ENCODE measurements around the gene CHMP6. TPM values are rescaled to one million over a fixed set of nuclear protein-coding genes. Genes with fewer than 3 reads are reported as not detected.
A peak's percentile ranks its signal among the peaks of the same experiment; 100 is the strongest.

The CHMP6 gene
- total and polyA plus RNA-seq, 5 donors: 18.4 to 24.6 (median 20.4) TPM

- WGBS: under 1% methylated on average over 91 of the region's 92 CpGs
- intact Hi-C loops (cut with DNase I): no loop called here
- H3K4me1 ChIP-seq (ENCODE audit: control insufficient read depth, insufficient read depth, low read length): peaks cover 29% of the 10 kb centered on the region
- H3K4me3 ChIP-seq (ENCODE audit: low read length): peak within 1 kb of the TSS; percentile 87
- ATAC-seq (peak; percentile 77 to 80), DNase-seq (peak; percentile 97 to 99 (median 99))
- no peaks in the 10 kb centered on the region for H3K9me3 ChIP-seq (ENCODE audit: control insufficient read depth, low read length)
- H3K27me3 ChIP-seq (ENCODE audit: control insufficient read depth, insufficient read depth): no peaks in the 10 kb centered on the region
- peak within 1 kb of the TSS; percentile 53 for H3K27ac ChIP-seq (ENCODE audit: low read length)
Measured at GRCh38 chr17:81034779-81035520, 43.3 kb downstream of the CHMP6 start, which contains the start of gene BAIAP2. TSS of gene BAIAP2 (plus strand) at chr17:81035151. CDS start at chr17:81035255, 104 bp downstream.

- no peak for ATAC-seq
- no peaks in the 10 kb centered on the region for H3K27me3 ChIP-seq (ENCODE audit: control insufficient read depth, insufficient read depth)
- 13% methylated on average over 66 of the region's 66 CpGs for WGBS
- DNase-seq: peak; percentile 22 to 76 (median 64)
- peaks cover 27% of the 10 kb centered on the region for H3K4me1 ChIP-seq (ENCODE audit: control insufficient read depth, insufficient read depth, low read length)
- H3K27ac ChIP-seq (ENCODE audit: low read length): no peak overlapping the region
- intact Hi-C loops (cut with DNase I): no loop called here
- H3K9me3 ChIP-seq (ENCODE audit: control insufficient read depth, low read length): no peaks in the 10 kb centered on the region
- peak overlapping the region; percentile 87 for H3K4me3 ChIP-seq (ENCODE audit: low read length)
Measured at GRCh38 chr17:81035521-81036196, 44.0 kb downstream of the CHMP6 start.

GRCh38 chr17:81036197-81036941 lies 44.7 kb downstream of the CHMP6 start:
- H3K27ac ChIP-seq (ENCODE audit: low read length): no peak overlapping the region
- H3K4me3 ChIP-seq (ENCODE audit: low read length): peak overlapping the region; percentile 87
- intact Hi-C loops (cut with DNase I): no loop called here
- peaks cover 25% of the 10 kb centered on the region for H3K4me1 ChIP-seq (ENCODE audit: control insufficient read depth, insufficient read depth, low read length)
- no peak for ATAC-seq
- 81% methylated on average over 24 of the region's 24 CpGs for WGBS
- no peaks in the 10 kb centered on the region for H3K9me3 ChIP-seq (ENCODE audit: control insufficient read depth, low read length)
- peak in 2 of 3 donors; percentile 51 to 55 for DNase-seq
- H3K27me3 ChIP-seq (ENCODE audit: control insufficient read depth, insufficient read depth): no peaks in the 10 kb centered on the region

DNA sequence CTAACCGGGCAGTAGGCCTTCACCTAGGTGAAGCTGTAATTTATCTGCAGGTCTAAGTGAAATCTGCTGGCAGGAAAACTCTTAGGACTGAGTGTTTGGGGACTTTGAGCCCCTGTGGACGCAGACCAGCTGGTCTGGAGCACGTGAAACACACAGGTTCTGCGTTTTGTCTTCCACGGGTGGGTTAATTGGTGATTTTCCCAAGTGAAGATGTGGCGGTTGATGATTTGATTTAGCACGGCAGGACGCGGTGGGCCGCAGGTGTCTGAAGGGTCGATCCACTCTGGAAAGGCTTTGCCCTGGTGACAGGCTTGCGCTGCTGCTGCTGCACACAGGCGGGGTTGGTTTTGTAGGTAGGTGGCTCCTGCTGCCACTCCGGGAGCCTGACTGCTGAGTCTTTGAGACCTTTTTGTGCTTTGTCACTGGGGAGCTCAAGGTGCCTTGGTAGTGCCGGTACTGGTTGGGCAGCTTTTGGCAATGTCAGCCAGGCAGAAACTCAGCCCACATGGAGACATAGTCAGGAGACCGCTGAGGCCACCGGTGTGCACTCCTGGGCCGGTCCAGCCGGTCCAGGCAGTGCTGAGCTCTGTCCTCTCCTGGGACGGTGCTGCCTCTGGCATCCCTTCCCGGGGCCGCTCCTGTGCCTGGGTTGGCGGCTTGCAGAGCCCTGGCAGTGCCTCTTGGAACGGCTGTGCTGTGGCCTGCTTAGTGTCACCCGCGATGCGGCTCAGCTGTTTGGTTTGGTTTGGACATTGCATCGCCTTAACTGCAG lies 45.6 kb downstream of the CHMP6 start:
- peak; percentile 75 to 93 (median 91) for DNase-seq
- Histone ChIP-seq H3K4me1 (ENCODE audit: control insufficient read depth, insufficient read depth, low read length) (peaks cover 20% of the 10 kb centered on the region), H3K27ac (ENCODE audit: low read length) (no peak overlapping the region)

DNA sequence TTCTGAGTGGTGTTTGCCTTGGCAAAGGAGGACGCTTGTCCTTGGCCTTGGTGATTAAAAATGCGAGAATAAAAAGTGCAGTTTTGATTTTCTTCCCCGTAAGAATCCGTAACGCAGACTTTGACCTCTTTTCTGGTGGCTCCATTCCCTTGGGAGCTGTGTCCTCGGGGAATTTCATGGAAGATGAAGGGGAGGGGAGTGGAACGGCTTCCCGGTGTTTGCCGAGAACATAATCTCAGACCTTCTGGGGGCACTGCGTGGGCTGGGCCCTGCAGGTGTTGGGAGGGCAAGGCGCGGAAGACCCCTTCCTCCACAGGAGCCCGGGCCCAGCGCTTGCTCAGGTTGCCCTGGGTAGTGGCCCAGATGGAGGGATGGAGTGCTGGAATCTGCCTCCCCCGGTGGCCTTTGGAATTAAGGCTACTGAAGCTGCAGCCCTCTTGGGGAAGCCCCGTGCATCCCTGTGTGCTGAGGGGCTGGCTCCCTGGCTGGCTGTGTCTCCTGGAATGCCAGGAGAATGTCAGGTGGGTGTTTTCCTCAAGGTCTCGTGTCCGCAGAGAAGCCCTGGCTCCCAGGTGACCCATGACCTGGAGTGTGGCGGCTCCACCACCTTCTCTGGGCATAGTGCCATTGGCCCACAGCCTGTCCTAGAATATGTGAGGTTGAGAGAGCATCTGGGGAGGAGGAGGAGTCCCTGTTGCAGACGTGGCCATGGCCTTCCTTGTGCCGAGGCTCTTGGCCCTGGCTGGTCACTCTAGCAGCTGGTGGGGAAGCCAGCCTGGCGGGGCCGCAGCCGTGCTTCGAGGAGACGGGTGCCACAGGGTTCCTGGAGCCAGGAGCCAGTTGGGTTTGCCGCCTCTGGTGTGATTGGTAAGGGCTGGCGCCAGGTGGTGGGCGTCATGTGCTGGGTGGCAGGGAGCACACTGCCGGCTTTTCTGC lies 46.4 kb downstream of the CHMP6 start:
- Histone ChIP-seq H3K9me3 (ENCODE audit: control insufficient read depth, low read length) (no peaks in the 10 kb centered on the region), H3K4me1 (ENCODE audit: control insufficient read depth, insufficient read depth, low read length) (peaks cover 20% of the 10 kb centered on the region), H3K27ac (ENCODE audit: low read length) (peak overlapping the region; percentile 19), H3K4me3 (ENCODE audit: low read length) (no peak overlapping the region), H3K27me3 (ENCODE audit: control insufficient read depth, insufficient read depth) (no peaks in the 10 kb centered on the region)
- ATAC-seq (no peak), DNase-seq (peak; percentile 38 to 80 (median 74))
- 60% methylated on average over 30 of the region's 30 CpGs for WGBS
- intact Hi-C loops (cut with DNase I): no loop called here

More for the DNA sequence above, 45.6 kb downstream of the CHMP6 start:
- intact Hi-C loops (cut with DNase I): no loop called here
- Histone ChIP-seq H3K4me3 (ENCODE audit: low read length) (no peak overlapping the region), H3K27me3 (ENCODE audit: control insufficient read depth, insufficient read depth) (no peaks in the 10 kb centered on the region), H3K9me3 (ENCODE audit: control insufficient read depth, low read length) (no peaks in the 10 kb centered on the region)
- 70% methylated on average over 28 of the region's 28 CpGs for WGBS
- peak; percentile 29 to 65 for ATAC-seq

DNA sequence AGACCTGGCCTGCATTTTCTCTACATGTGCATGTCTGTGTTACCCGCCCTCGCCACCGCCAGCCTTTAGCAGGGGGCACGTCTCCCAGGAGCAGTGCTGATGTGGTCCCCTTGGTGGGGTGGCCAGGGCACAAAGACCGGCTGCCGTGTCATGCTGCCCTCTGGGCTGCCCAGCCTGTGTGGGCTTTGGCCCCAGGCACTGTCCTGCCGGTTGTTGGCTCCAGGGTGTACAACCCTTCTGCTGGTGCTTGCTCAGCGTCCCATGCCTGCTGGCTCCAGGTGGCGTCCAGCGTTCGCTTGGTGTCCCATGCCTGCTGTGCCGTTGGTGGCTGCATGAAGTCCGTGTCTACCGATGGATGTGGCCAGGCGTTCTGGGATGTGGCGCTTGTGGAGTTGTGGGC lies 47.5 kb downstream of the CHMP6 start:
- intact Hi-C loops (cut with DNase I): no loop called here
- WGBS: 92% methylated on average over 16 of the region's 16 CpGs
- peaks cover 20% of the 10 kb centered on the region for H3K4me1 ChIP-seq (ENCODE audit: control insufficient read depth, insufficient read depth, low read length)
- H3K27me3 ChIP-seq (ENCODE audit: control insufficient read depth, insufficient read depth): no peaks in the 10 kb centered on the region
- no peaks in the 10 kb centered on the region for H3K9me3 ChIP-seq (ENCODE audit: control insufficient read depth, low read length)
- DNase-seq (peak in 2 of 3 donors; percentile 43 to 60), ATAC-seq (no peak)
- no peak overlapping the region for H3K4me3 ChIP-seq (ENCODE audit: low read length)
- H3K27ac ChIP-seq (ENCODE audit: low read length): no peak overlapping the region

DNA sequence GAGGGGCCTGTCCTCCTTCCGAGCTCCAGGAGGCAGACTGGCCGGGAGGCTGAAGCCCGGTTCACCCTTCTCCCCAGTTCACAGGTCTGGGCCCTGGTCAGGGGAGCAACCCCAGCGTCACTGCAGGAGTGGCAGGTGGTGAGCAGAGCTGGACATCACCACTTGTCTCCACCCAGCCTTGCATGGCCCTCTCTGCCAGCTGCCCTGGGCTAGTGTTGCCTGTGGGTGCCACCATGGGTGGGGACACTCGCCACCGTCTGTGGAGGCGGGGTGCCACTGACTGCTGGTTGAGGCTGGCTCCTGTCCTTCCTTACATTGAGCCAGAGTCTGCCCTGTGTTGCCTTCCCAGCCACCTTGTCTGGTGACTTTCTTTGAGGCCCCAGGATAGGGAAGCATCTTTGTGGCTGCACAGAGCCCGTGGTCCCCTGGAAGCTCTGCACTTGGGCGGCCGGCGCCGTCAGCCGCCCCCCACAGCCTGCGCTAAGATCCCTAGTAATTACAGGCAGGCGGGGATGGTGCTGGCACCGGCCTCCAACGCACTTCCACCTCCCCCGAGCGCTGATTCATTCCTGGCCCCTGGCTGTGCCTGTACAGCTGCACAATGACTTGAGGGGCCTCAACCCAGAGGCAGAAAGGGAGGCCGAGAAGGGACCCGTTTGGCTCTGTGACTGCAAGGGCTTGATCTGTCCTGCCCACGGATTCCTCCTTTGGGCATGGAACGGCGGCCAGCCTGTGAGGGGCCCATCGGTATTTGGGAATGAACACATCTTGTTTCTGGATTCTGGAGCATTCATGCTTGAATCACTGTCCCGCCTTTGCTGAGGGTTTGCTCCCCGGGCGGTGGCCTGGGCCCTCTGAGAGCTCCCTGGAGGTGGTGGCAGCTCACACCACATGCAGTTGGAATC lies 48.5 kb downstream of the CHMP6 start:
- ATAC-seq (no peak), DNase-seq (peak in 1 of 3 donors; percentile 53)
- Histone ChIP-seq H3K4me1 (ENCODE audit: control insufficient read depth, insufficient read depth, low read length) (peaks cover 26% of the 10 kb centered on the region), H3K27ac (ENCODE audit: low read length) (no peak overlapping the region), H3K4me3 (ENCODE audit: low read length) (no peak overlapping the region), H3K9me3 (ENCODE audit: control insufficient read depth, low read length) (no peaks in the 10 kb centered on the region), H3K27me3 (ENCODE audit: control insufficient read depth, insufficient read depth) (no peaks in the 10 kb centered on the region)
- WGBS: 61% methylated on average over 28 of the region's 28 CpGs
- intact Hi-C loops (cut with DNase I): no loop called here

DNA sequence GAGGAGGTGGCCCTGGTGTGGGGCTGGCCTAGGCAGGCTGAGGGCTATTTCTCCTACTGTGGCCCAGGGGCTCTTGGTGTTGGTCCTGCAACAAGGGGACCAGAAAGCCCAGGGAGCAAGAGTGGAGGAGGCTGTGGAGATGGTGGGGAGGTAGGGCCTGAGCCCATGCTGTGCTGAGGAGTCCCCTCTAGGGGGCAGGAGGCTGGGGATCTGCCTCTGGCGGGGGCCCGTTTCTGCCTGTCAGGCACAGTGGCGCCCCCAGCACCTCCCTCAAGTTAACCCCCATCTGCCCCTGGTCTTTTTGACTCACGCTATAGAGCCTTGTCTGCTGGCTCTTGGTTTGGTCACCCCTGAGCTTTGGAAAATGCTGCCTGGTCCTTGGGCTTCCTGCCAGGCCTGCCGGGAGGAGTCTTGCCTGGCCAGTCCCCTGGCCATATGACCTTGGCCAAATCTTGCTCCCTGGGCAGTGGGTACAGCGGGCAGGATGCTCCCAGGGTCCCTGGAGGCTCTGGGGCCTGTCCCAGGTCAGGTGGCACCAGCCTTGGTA lies 49.2 kb downstream of the CHMP6 start:
- Histone ChIP-seq H3K9me3 (ENCODE audit: control insufficient read depth, low read length) (no peaks in the 10 kb centered on the region), H3K27ac (ENCODE audit: low read length) (no peak overlapping the region), H3K4me1 (ENCODE audit: control insufficient read depth, insufficient read depth, low read length) (peaks cover 31% of the 10 kb centered on the region), H3K4me3 (ENCODE audit: low read length) (no peak overlapping the region), H3K27me3 (ENCODE audit: control insufficient read depth, insufficient read depth) (no peaks in the 10 kb centered on the region)
- no peak for ATAC-seq
- WGBS: 54% methylated on average over 6 of the region's 6 CpGs
- intact Hi-C loops (cut with DNase I): no loop called here
- peak in 1 of 3 donors; percentile 71 for DNase-seq

GRCh38 chr17:81042606-81043005 lies 51.0 kb downstream of the CHMP6 start:
- Histone ChIP-seq H3K27me3 (ENCODE audit: control insufficient read depth, insufficient read depth) (no peaks in the 10 kb centered on the region), H3K27ac (ENCODE audit: low read length) (no peak overlapping the region), H3K9me3 (ENCODE audit: control insufficient read depth, low read length) (no peaks in the 10 kb centered on the region), H3K4me1 (ENCODE audit: control insufficient read depth, insufficient read depth, low read length) (peaks cover 26% of the 10 kb centered on the region), H3K4me3 (ENCODE audit: low read length) (no peak overlapping the region)
- ATAC-seq (no peak), DNase-seq (no peak)
- intact Hi-C loops (cut with DNase I): no loop called here
- 95% methylated on average over 9 of the region's 9 CpGs for WGBS

All from right cardiac atrium (tissue), 5 donors.